OCI-LY7 (cell line): ENCODE measurements around the gene STYXL1. TPM values are rescaled to one million over a fixed set of nuclear protein-coding genes. Genes with fewer than 3 reads are reported as not detected.

ENCODE experiments used
- BruUV-seq: library from RNA; stranded (reverse); fragments of 400-500 nt; replicated peaks from 2 replicates; lab custom pipeline; 2021; lab: Mats Ljungman, UMichigan
- CTCF ChIA-PET: fragments of 300-600 bp; sonication (Branson Sonifier 250); formaldehyde crosslinking; loops from one replicate; lab custom pipeline; 2022; ENCODE audit warnings: antibody characterized with exemption; ENCODE audit not compliant: unreplicated experiment; lab: Charles Lee
- POLR2A ChIA-PET: fragments of 300-600 bp; sonication (Branson Sonifier 250); formaldehyde crosslinking; loops from one replicate; lab custom pipeline; 2022; ENCODE audit warnings: antibody characterized with exemption; lab: Charles Lee
- DNase-seq: peaks from one replicate; pipeline ENCODE4 v3.0.0-alpha.2; 2015; ENCODE audit warnings: low spot score
- H2AFZ ChIP-seq: fragments of 200-600 bp; sonication (generic), shearing (Covaris generic); 2 replicates; pipeline ENCODE4 v1.6.1; 2014; ENCODE audit warnings: mild to moderate bottlenecking, antibody characterized with exemption, low read length, moderate library complexity
- H3K27ac ChIP-seq: fragments of 200-600 bp; sonication (generic); 2 replicates; pipeline ENCODE4 v1.5.1; 2014; ENCODE audit warnings: mixed run types, low read depth, mild to moderate bottlenecking, moderate library complexity, low read length, inconsistent platforms; ENCODE audit not compliant: poor library complexity, severe bottlenecking
- H3K36me3 ChIP-seq: fragments of 200-600 bp; sonication (generic); 2 replicates; pipeline ENCODE4 v1.6.1; 2014; ENCODE audit warnings: mild to moderate bottlenecking, antibody characterized with exemption, low read length, moderate library complexity, mixed read lengths; ENCODE audit not compliant: insufficient read depth
- H3K4me1 ChIP-seq: fragments of 200-600 bp; sonication (generic); 2 replicates; pipeline ENCODE4 v1.5.1; 2014; ENCODE audit warnings: mild to moderate bottlenecking, low read length; ENCODE audit not compliant: insufficient read depth, poor library complexity, severe bottlenecking
- H3K4me2 ChIP-seq: fragments of 200-600 bp; sonication (generic); 2 replicates; pipeline ENCODE4 v1.6.1; 2014; ENCODE audit warnings: mild to moderate bottlenecking, low read length
- H3K4me3 ChIP-seq: fragments of 200-600 bp; sonication (generic); 2 replicates; pipeline ENCODE4 v1.5.1; 2014; ENCODE audit warnings: mild to moderate bottlenecking, low read depth, low read length; ENCODE audit not compliant: poor library complexity, severe bottlenecking
- H3K79me2 ChIP-seq: fragments of 200-600 bp; sonication (generic); 2 replicates; pipeline ENCODE4 v1.6.1; 2016; ENCODE audit warnings: low read depth, mild to moderate bottlenecking, low read length, moderate library complexity, mixed read lengths; ENCODE audit not compliant: insufficient read depth
- H3K9me2 ChIP-seq: fragments of 200-600 bp; sonication (generic); 2 replicates; pipeline ENCODE4 v1.6.1; 2016; ENCODE audit warnings: mild to moderate bottlenecking, low read length, mixed read lengths; ENCODE audit not compliant: insufficient read depth
- H3K9me3 ChIP-seq: fragments of 200-600 bp; sonication (generic); 2 replicates; pipeline ENCODE4 v1.6.1; 2014; ENCODE audit warnings: mild to moderate bottlenecking, mixed run types, low read length, mixed read lengths
- H4K20me1 ChIP-seq: fragments of 200-600 bp; sonication (generic); 2 replicates; pipeline ENCODE4 v1.6.1; 2014; ENCODE audit warnings: mild to moderate bottlenecking, antibody characterized with exemption, low read length, moderate library complexity, mixed read lengths; ENCODE audit not compliant: insufficient read depth
- CTCF ChIP-seq: fragments of 200-600 bp; sonication (generic); conservative IDR thresholded peaks from 2 replicates; pipeline ENCODE4 v1.5.1; 2014; ENCODE audit warnings: mild to moderate bottlenecking, antibody characterized with exemption, low read length, moderate library complexity, mixed read lengths
- EZH2phosphoT487 ChIP-seq: fragments of 200-600 bp; sonication (generic); IDR thresholded peaks from 2 replicates; pipeline ENCODE4 v1.6.1; 2018; ENCODE audit warnings: low read depth, borderline replicate concordance, mild to moderate bottlenecking, mixed run types, antibody characterized with exemption, low read length, moderate library complexity, mixed read lengths
- intact Hi-C: fragments of 100-400 bp; cut with micrococcal nuclease; formaldehyde crosslinking; loops from one replicate; pipeline ENCODE4 v1.10.0; 2022; ENCODE audit not compliant: unreplicated experiment
- total RNA-seq, 2 experiments: library from RNA; depleted of rRNA in 1 of 2; stranded (reverse); fragments of >200 nt in 1 of 2; shearing (Covaris generic) in 1 of 2; gene quantifications; 2 replicates each; pipeline ENCODE4 v1.2.3, GENCODE V29; 2014 to 2022

The STYXL1 gene
- total RNA-seq, 2 experiments from 2014 or later = 27.6 to 37.4 TPM

GRCh38 chr7:76065016-76065612 is 17.3 kb upstream of the STYXL1 start:
- H2AFZ ChIP-seq = no peak overlapping the region
- no peak overlapping the region for H3K4me2 ChIP-seq
- BruUV-seq = no TSS peak
- H3K9me2 ChIP-seq = no peaks in the 10 kb centered on the region
- H3K27ac ChIP-seq = no peak overlapping the region
- no peaks in the 10 kb centered on the region; the same call in 1 of the 2 replicates for H4K20me1 ChIP-seq
- peaks cover 76% of the 10 kb centered on the region for H3K36me3 ChIP-seq
- CTCF ChIA-PET = no interaction called here
- H3K79me2 ChIP-seq = no peaks in the 10 kb centered on the region
- no peak for TF ChIP-seq EZH2phosphoT487
- TF ChIP-seq CTCF = no peak
- intact Hi-C loops = no loop called here
- no peak for DNase-seq
- H3K4me3 ChIP-seq = no peak overlapping the region
- POLR2A ChIA-PET = no interaction called here
- no peaks in the 10 kb centered on the region for H3K9me3 ChIP-seq
- H3K4me1 ChIP-seq = no peaks in the 10 kb centered on the region

GRCh38 chr7:76064208-76064970 is 16.6 kb upstream of the STYXL1 start:
- Histone ChIP-seq H2AFZ (no peak overlapping the region), H3K9me3 (no peaks in the 10 kb centered on the region), H3K4me1 (no peaks in the 10 kb centered on the region), H4K20me1 (no peaks in the 10 kb centered on the region; the same call in 1 of the 2 replicates), H3K4me2 (no peak overlapping the region), H3K9me2 (no peaks in the 10 kb centered on the region), H3K27ac (no peak overlapping the region), H3K79me2 (no peaks in the 10 kb centered on the region), H3K36me3 (peaks cover 83% of the 10 kb centered on the region), H3K4me3 (no peak overlapping the region)
- CTCF ChIA-PET = no interaction called here
- no peak for DNase-seq
- POLR2A ChIA-PET = no interaction called here
- TF ChIP-seq CTCF = no peak
- BruUV-seq = no TSS peak
- intact Hi-C loops = no loop called here

DNA sequence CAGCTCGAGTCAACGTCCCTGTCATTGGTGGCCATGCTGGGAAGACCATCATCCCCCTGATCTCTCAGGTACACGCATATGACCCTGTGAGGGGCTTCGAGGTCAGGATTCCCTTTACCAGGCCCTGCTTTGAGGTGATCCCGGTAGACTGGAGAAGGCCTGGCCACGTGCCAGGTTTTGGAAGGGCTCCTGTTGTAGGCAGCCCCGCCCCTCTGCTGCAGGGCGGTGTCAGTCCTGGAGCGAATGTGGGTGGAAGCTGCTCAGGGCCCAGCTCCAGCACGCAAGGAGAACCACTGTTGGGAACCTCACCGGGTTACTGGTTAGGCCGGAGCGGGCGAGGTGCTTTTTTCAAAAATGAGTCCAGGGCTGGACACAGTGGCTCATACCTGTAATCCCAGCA is 15.7 kb upstream of the STYXL1 start:
- Histone ChIP-seq H3K9me2 (no peaks in the 10 kb centered on the region), H3K4me3 (no peak overlapping the region), H3K79me2 (no peaks in the 10 kb centered on the region), H4K20me1 (no peaks in the 10 kb centered on the region; the same call in 1 of the 2 replicates), H3K27ac (no peak overlapping the region), H3K4me1 (no peaks in the 10 kb centered on the region), H3K36me3 (peaks cover 92% of the 10 kb centered on the region), H2AFZ (no peak overlapping the region), H3K9me3 (no peaks in the 10 kb centered on the region), H3K4me2 (no peak overlapping the region)
- TF ChIP-seq EZH2phosphoT487 (no peak), CTCF (no peak)
- intact Hi-C loops = no loop called here
- no peak for DNase-seq
- POLR2A ChIA-PET = no interaction called here
- CTCF ChIA-PET = no interaction called here
- no TSS peak for BruUV-seq
